ENCODE data around the gene GUK1.

DNA sequence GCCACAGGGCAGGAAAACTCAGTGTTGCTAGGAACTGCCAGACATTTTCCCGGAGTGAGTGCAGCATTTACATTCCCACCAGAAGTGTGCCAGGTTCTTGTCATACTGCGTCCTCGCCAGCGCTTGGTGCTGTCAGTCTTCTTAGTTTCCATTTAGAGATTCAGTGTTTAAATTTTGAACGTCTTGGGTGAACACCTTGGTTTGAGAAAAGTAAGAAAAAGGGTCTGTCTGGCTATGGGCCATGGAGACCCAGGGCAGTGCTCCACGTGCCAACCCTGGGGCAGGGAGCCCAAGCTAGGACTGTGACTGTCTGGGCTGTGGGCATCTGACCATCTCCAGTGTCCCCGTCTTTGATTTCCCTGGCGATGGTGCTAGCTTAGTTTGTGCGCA lies 41.6 kb downstream of the GUK1 start:
- no peak for TF ChIP-seq POLR2A (IDR thresholded peaks at IDR 0.05)
- TF ChIP-seq, protein P1, sequence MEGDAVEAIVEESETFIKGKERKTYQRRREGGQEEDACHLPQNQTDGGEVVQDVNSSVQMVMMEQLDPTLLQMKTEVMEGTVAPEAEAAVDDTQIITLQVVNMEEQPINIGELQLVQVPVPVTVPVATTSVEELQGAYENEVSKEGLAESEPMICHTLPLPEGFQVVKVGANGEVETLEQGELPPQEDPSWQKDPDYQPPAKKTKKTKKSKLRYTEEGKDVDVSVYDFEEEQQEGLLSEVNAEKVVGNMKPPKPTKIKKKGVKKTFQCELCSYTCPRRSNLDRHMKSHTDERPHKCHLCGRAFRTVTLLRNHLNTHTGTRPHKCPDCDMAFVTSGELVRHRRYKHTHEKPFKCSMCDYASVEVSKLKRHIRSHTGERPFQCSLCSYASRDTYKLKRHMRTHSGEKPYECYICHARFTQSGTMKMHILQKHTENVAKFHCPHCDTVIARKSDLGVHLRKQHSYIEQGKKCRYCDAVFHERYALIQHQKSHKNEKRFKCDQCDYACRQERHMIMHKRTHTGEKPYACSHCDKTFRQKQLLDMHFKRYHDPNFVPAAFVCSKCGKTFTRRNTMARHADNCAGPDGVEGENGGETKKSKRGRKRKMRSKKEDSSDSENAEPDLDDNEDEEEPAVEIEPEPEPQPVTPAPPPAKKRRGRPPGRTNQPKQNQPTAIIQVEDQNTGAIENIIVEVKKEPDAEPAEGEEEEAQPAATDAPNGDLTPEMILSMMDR (IDR thresholded peaks at IDR 0.05), result no peak

Measured in Peyer's patch (tissue), 4 donors.